Measurements from ENCODE around the gene SLC4A4. TPM values are rescaled to one million over a fixed set of nuclear protein-coding genes. Genes with fewer than 3 reads are reported as not detected.

Gene SLC4A4
- total and polyA plus RNA-seq, 7 donors = 3.0 to 21.3 (median 4.8) TPM

- H3K4me1 ChIP-seq = no peaks in the 10 kb centered on the region
- no peak for DNase-seq
- no peaks in the 10 kb centered on the region for H3K27me3 ChIP-seq
- no peak overlapping the region for H3K27ac ChIP-seq
- TF ChIP-seq POLR2AphosphoS5 (IDR thresholded peaks at IDR 0.05) = no peak
- no peak for TF ChIP-seq EP300 (IDR thresholded peaks at IDR 0.05)
- TF ChIP-seq, protein P1, sequence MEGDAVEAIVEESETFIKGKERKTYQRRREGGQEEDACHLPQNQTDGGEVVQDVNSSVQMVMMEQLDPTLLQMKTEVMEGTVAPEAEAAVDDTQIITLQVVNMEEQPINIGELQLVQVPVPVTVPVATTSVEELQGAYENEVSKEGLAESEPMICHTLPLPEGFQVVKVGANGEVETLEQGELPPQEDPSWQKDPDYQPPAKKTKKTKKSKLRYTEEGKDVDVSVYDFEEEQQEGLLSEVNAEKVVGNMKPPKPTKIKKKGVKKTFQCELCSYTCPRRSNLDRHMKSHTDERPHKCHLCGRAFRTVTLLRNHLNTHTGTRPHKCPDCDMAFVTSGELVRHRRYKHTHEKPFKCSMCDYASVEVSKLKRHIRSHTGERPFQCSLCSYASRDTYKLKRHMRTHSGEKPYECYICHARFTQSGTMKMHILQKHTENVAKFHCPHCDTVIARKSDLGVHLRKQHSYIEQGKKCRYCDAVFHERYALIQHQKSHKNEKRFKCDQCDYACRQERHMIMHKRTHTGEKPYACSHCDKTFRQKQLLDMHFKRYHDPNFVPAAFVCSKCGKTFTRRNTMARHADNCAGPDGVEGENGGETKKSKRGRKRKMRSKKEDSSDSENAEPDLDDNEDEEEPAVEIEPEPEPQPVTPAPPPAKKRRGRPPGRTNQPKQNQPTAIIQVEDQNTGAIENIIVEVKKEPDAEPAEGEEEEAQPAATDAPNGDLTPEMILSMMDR (IDR thresholded peaks at IDR 0.05) = no peak
- H3K4me3 ChIP-seq = no peak overlapping the region
- H3K9me3 ChIP-seq = no peaks in the 10 kb centered on the region
- intact Hi-C loops (cut with DNase I) = no loop called here
- H3K36me3 ChIP-seq = no peaks in the 10 kb centered on the region
Observed at GRCh38 chr4:71333960-71334359, 4.9 kb upstream of the SLC4A4 start.

- TF ChIP-seq, protein P1 (IDR thresholded peaks at IDR 0.05) = no peak
- TF ChIP-seq EP300 (IDR thresholded peaks at IDR 0.05) (no peak), POLR2AphosphoS5 (IDR thresholded peaks at IDR 0.05) (no peak), POLR2A (IDR thresholded peaks at IDR 0.05) (no peak)
- Histone ChIP-seq H3K4me1 (no peaks in the 10 kb centered on the region), H3K36me3 (no peaks in the 10 kb centered on the region), H3K4me3 (no peak overlapping the region), H3K27me3 (no peaks in the 10 kb centered on the region), H3K27ac (no peak overlapping the region), H3K9me3 (no peaks in the 10 kb centered on the region)
- whole genome bisulfite sequencing, 2 donors = 78% methylated on average over 3 of the region's 3 CpGs
- DNase-seq = no peak
- intact Hi-C loops (cut with DNase I) = no loop called here
Observed at GRCh38 chr4:71334465-71334882, 4.3 kb upstream of the SLC4A4 start.

DNA sequence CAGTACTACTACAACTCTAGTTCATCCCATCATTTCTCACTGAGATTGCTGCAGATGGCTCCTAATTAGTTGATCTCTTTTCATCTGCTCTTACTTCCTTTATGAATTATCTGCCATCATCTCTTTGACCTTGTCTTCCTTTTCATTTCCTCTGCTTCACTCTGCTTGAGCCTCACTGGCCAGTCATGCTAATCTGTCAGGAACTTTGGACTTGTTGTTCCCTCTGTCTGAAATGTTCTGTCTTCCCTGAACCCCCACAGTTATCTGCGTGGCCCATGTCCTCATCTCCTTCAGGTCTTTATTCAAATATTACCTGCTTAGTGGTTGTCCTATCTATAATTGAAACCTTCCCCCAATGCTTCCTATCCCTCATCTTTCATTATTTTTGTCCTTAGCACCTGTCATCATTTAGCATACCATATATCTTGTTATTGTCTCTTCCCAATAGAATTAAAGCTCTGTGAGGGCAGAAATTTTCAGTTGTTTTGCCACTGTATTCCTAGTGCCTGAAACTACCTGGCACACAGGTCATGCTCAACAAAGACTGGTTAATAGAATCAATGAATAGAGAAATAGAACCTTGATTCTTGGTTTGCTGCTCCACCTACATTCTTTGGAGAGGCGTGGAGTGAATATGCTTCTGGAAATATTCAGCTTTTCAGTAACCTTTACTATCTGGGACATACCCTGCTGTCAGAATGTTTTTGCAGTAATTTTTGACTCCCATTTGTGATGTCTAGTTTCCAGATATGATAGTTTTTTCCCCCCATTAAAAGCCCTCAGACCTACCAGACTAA lies 5.0 kb downstream of the SLC4A4 start:
- Histone ChIP-seq H3K4me3 (no peak overlapping the region), H3K27me3 (no peaks in the 10 kb centered on the region), H3K27ac (no peak overlapping the region), H3K4me1 (no peaks in the 10 kb centered on the region), H3K36me3 (no peaks in the 10 kb centered on the region), H3K9me3 (no peaks in the 10 kb centered on the region)
- intact Hi-C loops (cut with DNase I) = no loop called here
- DNase-seq = no peak
- TF ChIP-seq POLR2A (IDR thresholded peaks at IDR 0.05) (no peak), EP300 (IDR thresholded peaks at IDR 0.05) (no peak), POLR2AphosphoS5 (IDR thresholded peaks at IDR 0.05) (no peak)
- TF ChIP-seq, protein P1 (IDR thresholded peaks at IDR 0.05) = no peak
- 84 to 90% methylated on average over 2 of the region's 2 CpGs for WGBS, 2 donors

DNA sequence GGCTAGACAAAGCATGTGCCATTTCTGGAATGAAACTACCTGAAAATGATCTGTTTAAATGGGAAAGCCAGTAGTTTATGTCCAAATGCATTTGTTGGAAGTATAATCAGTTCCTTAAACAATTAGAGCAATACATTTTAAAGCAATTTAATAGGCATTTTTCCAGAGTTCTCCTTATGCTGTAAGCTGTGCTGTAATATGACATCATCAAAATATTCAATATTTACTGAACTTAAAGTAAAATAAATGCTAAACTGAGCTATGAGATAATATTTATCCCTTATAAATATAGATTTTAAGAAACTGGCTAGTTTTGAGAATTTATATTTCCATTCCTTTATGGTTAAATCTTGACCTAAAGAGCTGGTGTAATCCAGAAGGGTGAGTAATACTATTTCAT lies 7.9 kb downstream of the SLC4A4 start:
- no peaks in the 10 kb centered on the region for H3K36me3 ChIP-seq
- no peak overlapping the region for H3K4me3 ChIP-seq
- no peak for DNase-seq
- H3K4me1 ChIP-seq = no peaks in the 10 kb centered on the region
- no peak overlapping the region for H3K27ac ChIP-seq
- intact Hi-C loops (cut with DNase I) = no loop called here
- TF ChIP-seq POLR2AphosphoS5 (IDR thresholded peaks at IDR 0.05) = no peak
- TF ChIP-seq, protein P1 (IDR thresholded peaks at IDR 0.05) = no peak
- no peaks in the 10 kb centered on the region for H3K9me3 ChIP-seq
- no peaks in the 10 kb centered on the region for H3K27me3 ChIP-seq

DNA sequence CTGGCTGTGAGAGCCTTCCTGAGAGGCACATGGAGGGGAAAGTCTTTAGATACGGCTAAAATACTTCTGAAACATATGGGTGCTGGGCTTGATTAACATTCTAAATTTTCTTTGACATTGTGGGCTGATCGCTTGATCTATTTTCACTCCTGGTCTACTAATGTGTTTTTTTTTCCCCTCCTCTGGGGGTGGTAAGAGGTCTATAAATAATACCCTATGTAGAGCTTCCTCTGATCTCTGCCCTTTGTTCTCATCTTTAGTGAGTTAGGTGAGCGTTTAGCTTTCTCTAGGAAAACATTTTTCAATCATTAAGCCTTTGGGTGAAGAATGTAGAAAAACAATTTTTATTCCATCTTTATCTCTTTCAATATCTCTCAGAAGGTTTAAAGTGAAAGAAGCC lies 9.8 kb downstream of the SLC4A4 start:
- intact Hi-C loops (cut with DNase I) = no loop called here
- TF ChIP-seq POLR2A (IDR thresholded peaks at IDR 0.05) = no peak
- no peak for TF ChIP-seq EP300 (IDR thresholded peaks at IDR 0.05)
- TF ChIP-seq, protein P1 (IDR thresholded peaks at IDR 0.05) = no peak
- TF ChIP-seq POLR2AphosphoS5 (IDR thresholded peaks at IDR 0.05) = no peak
- Histone ChIP-seq H3K36me3 (no peaks in the 10 kb centered on the region), H3K4me3 (no peak overlapping the region), H3K27me3 (no peaks in the 10 kb centered on the region), H3K4me1 (no peaks in the 10 kb centered on the region), H3K27ac (no peak overlapping the region), H3K9me3 (no peaks in the 10 kb centered on the region)
- 75 to 87% methylated on average over 3 of the region's 3 CpGs for WGBS, 2 donors
- DNase-seq = no peak

Data from sigmoid colon (tissue), 7 donors.